Endothelial cell of hepatic sinusoid (primary cell): ENCODE results near the gene TACC3.

Experiments used
- in situ Hi-C: cut with HindIII; loops from 2 replicates; pipeline ENCODE4 v1.10.0; 2017; ENCODE audit warnings: low sequenced_read_pairs

The TACC3 gene

DNA sequence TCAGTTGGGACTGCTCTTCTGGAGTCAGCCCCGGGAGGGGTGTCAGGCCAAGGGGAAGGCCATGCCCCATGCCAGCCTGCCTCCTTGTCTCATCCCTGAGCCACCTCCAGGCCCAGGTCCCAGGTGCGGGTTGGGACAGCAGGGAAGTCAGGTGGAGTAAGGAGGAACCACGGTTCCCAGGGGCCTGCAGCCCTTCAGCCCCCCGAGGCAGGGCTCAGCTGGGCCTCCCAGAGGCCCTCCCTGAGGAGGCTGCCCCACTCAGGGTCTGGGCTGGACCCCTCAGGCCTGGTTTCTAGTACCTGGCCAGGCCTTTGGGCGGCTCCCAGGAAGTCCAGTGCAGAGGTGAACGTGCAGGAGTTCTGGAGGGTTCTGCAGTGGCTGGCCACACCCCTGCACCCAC lies 48.4 kb downstream of the TACC3 start:
- in situ Hi-C loops: no loop called here

DNA sequence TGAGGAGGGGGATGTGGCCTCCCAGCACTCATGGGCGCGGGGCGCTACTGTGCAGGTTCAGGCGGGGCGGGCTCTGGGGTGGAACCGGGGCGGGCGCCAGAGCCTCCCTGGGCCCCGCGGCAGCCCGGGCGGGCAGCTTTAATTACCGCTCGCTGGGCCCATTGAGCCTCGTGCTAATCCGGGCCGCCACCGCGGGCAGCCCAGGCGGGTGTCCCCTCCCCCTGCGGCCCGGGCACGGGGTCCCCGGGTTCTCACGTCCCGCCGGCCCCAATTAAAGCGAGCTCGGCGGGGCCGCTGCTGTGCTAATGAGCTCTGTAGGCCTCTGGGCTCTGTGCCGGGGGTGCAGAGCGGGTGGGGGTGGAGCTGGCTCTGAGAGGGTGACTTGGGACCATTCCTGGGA lies 48.9 kb downstream of the TACC3 start:
- in situ Hi-C loops: no loop called here

DNA sequence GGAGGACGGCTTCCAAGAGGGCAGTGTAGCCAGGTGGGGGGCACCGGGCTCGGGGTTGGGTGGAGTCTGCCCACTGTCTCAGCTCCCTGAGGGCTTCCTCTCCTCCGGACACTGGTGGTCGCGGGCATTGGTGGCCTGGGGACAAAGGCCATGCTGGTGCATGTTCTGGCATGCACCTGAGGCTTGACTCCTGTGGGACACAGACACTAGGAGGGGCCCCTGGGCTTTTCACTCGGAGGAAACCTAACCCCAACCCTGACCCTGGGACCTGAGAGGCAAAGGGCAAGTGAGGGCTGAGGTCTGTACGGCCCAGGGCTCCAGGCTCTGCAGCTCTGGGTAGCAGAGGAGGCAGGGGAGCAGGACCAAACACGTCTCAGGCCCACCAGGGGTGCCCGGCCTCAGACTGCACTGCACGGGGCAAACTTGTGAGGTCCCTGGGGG lies 49.5 kb downstream of the TACC3 start:
- in situ Hi-C loops: no loop called here

DNA sequence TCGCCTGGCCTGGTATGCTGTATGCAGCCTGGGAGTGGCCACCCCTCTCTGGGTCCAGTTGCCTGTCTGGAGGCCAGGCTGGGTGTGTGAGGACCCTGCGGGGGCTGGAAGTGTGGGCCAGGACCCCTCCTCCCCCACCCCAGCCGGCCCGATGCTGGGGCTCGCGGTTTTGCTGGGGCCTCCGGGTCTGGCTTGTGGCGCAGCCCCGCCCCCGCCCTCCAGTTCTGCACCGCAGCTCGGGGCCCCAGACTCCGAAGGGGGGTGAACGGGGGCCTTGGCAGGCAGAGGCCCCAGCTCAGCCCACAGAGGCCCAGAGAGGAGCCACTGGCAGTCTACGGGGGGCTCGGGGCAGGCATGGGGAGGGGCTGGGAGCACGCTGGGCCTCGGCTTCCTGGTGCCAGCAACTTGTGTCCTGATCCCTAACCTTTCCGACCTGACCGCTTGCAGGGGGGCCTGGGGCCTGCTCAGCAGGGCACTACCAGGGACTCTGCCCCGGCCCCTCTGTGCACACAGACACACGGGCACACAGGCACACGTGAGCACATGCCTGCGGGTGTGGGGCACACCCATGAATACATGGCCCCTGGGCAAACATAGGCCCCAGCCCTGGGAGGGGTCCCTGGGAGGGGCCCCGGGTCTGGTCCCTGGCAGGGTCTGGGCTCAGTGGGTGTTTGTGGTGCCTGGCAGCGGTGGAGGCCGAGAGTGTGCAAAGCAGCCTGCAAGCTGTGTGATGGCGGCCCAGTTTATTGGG lies 50.4 kb downstream of the TACC3 start:
- in situ Hi-C loops: no loop called here

DNA sequence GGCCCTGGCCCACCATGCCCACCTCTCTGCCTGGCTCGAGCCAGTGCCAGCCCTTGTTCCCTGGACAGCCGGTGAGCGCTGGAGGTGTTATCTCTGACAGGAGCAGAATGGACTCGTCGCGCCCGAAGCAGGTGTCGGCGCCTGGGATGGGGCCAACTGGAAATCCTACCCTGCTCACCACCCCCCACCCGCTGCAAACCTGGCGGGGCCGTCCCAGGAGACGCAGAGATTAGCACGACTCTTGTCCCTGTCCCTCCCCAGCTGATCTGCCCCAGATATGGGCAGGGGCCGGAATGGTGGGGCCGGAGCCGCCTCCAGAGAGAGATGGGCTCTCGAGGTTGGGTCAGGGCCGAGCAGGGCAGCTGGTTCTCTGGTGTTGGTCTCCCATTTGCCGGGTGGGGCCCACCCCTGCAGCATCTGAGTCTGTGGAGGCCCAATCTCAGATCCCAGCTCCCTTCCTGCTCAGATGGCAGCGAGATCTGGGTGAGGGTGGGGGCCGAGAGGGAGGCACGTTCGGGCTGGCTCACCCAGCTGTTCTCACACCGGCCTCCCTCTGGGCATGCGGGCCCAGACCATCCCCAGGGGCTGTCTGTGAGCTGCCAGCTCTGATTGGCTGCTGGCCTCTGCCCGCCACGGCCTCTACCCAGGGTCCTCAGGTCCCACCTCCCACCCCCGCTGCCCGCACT lies 51.7 kb downstream of the TACC3 start:
- in situ Hi-C loops: no loop called here

DNA sequence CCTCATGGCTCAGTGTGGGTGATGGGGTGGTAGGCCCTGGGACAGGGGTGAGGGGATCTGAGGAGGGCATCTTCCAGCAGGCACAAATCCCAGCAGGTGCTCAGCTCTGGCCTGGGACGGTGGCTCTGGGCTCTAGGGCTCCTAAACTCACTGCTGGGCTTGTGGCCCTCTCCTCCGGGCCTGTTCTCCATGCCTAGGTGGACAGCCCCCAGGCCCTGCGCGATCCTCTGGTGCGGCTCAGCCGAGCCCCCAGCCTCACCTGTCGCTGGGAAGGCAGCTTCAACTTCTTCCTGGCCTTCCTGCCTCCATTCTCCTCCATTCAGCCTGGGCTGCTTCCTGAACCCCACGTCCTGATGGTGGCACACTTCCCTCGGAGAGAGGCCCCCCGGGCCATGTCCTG lies 52.4 kb downstream of the TACC3 start:
- in situ Hi-C loops: no loop called here

DNA sequence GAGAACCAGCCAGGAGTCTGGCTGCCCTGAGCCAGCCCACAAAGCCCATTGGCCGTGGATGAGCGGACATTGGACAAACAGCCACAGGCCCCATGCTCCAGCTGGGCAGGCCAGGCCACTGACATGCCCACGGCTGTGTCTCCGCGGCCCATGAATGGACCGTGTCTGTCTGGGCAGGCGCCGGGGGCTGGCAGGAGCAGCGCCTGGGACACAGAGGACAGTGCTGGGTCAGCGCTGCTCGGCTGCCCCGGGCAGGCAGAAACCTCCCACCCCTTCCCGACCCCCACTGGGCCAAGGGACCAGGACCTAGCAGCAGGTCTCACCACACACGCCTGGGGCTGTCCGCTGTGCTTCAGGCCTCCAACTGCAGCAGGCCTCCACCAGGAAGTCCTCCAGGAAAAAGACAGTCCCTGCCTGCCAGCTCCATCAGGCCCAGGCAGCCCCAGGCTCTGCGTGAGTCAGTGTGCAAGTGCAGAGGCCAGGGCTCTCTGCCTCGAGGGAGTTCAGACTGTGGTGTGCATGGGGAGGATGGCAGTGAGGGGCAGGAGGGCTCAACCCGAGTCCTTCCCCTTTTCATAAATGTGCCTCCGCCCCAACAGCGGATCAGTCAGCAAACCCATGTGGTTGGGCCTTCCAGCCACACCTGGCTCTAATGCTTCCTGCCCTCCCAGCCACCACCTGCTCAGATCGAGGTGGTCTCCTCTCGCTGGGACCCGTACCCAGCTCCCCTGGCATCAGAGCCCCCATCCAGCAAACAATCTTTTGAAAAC lies 54.6 kb downstream of the TACC3 start:
- in situ Hi-C loops: no loop called here

DNA sequence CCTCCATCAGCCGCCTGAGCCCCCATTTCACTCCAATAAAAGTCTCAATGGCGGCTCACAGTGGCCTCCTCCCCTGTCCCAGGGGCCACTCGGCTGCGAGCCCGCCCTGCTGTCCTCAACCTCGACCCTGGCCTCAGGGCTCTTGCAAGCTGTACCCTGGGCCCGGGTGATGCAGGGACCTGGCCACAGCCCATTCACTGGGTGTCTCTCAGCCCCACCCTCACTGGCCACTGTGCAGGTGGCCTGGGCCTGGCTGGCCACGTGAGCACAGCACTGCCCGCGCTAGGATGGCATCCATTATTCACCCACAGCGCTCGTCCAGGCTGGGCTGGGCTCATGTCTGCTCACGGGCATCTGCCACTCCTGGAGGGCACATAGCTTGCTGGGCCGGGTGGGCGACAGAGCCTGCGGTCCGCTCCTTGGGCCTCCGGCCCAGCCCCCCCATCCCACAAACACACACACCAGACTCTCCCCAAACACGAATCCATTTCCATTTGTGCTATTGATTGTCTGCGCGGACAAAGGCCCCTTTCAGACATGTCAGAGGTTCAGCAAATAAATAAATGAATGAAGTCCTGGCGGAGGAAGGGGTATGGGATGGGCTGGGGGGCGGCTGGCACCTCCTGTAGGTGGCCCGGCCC lies 55.3 kb downstream of the TACC3 start:
- in situ Hi-C loops: no loop called here

DNA sequence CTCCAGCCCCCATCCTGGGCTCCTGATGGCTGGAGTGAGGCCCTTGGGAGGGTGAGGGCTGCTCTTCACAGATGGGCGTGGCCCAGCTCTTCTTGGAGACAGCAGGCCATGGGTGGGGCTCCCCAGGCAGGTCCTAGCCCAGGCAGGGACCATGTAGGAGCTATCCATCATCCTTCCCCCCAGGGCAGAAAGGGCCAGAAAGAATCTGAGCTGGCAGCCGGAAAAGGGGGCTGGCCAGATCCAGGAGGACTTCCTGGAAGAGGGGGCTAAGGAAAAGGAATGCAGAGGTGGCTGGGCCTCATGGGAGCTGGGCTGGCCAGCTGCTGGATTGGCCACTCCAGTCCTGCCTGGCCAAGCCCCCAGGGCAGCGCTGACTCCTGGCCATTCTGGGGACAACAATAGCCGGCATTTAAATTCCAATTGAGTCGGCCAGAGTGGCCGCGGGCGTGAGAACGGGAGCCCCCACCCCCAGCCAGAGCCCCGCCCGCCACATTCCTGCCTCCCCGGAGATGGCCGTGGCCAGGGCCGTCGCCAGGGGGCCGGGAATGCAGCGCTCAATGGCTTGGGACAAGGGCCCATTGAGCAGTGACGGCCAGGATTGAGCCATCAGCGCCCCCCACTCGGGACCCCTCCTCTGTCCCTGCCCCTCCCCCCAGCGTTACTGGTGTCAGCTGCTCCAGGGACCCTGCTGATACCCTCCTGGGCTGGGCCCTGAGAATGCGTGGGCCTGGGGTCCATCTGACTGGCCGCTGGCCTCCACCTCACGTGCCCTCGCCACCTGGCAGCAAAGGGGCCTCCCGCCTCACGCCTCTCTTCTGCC lies 56.7 kb downstream of the TACC3 start:
- in situ Hi-C loops: no loop called here

DNA sequence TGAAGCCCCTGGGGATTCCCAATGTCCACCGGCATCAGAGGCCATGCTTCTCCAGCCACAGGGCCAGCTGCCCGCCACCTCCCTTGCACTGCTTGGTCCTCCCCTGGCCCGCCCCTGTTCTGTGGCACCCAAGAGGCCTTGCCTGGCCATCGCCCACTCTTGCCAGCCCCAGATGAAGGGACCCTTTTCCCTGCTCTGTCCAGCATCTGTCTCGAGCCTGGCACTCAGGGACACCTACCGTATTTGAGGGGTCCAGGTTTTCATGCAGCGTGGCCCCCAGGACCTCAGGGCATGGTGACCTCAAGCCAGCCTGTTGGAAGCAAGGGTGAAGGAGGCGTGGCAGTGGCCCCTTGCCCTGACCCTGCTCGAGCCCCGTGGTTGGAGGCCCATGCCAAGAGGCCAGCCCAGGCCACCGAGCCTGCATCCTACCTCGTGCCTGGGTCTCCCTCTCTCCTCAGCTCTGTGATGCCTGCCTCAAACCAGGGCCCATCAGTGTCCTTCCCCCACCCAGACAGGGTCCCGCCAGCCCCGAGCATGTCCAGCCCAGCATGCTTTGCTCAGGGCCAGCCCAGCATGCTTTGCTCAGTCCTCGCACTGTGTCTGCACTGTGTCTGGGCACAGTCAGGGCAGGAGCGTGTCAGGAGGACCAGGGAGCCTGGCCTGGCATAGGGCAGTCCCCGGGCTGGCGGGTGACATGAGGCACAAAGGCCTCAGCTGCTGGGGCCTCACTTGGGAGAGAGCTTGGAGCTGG lies 57.5 kb downstream of the TACC3 start:
- in situ Hi-C loops: no loop called here

DNA sequence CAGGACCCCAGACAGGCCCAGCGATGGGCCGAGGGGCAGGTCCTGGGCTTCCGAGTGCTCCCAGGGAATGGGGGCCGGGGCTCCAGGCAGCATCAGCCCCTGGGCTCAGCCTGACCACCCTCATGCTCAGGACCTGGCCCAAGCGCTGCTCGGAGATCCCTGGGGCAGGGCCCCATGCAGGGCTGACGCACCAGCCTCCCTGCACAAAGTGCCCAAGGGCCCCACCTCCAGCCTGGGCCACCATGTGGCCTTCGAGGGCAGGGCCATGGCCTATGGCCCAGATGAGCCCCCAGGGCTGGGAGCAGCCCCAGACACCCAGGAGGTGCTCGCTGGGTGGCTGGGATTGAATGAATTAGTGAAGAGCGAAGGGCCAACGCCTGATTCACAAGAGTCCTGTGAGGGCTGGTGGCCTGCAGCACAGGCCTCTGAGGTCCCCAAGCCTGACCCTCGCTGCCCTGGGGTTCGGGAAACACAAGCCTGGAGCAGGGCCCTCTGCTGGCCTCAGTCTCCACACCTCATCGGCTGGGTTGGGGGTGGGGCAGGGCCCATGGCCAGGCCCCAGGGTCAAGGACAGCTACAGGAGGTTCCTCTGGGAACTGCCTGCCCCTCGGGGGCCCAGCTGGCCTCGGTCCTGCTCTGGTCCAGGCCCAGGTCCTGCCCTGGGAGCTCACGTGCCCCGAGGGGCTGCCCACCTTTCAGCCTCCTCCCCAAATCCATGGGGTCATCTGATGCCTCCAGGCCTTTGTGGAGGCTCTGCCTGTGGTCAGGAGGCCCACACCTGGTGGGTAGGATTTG lies 58.5 kb downstream of the TACC3 start:
- in situ Hi-C loops: no loop called here

DNA sequence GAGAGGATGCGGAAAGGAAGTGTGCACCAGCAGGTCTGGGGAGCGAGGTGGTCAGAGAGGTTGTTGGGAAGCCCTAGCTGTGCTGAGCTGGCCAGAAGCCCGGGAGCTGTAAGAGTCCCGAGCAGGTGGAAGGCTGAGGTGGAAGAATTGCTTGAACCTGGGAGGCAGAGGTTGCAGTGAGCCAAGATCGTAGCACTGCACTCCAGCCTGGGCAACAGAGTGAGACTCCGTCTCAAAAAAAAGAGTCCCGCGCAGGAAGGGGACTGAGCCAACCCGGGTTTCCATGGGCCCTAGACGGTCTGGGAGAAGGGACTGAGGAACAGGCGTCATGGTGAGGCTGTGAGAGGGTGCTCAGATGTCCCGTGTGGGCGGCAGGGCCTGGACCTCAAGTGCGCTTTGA lies 59.1 kb downstream of the TACC3 start:
- in situ Hi-C loops: no loop called here

DNA sequence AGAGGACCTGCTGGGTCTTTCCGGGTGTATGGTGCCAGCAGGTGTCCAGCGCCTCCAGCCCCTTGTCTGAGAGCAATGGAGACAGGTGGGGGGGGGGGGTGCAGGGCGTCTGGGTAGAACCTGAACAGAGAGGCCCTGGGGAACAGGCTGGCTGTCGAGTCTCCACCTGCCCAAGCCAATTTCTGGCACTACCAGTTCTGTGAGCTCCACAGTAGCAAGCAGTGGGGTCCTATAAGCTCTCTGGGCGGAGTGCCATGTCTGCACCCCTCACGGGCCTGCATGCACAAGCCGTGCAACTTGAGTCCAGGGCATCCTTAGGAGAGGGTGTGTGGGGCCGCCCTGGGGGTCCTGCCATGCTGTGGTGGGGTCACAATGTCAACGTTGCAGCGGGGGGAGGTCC lies 61.7 kb downstream of the TACC3 start:
- in situ Hi-C loops: no loop called here

DNA sequence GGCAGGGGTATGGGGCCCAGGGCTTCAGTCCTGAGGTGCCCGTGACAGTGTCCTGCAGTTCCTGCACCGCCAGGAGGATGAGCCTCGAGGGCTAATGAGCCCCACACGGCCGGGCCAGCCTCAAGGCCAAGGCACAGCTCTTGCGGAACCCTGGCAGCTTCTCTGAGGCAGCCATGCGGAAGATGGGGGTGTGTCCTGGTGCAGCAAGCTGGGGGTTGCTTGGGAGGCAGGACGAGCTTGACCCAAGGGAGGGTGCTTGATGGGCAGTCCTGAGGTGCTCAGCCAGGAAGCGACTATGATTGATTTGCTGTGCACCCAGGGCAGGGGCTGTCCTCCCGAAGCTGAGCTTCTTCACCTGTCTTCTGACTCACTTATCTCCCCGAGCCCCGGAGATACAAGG lies 62.6 kb downstream of the TACC3 start:
- in situ Hi-C loops: no loop called here

DNA sequence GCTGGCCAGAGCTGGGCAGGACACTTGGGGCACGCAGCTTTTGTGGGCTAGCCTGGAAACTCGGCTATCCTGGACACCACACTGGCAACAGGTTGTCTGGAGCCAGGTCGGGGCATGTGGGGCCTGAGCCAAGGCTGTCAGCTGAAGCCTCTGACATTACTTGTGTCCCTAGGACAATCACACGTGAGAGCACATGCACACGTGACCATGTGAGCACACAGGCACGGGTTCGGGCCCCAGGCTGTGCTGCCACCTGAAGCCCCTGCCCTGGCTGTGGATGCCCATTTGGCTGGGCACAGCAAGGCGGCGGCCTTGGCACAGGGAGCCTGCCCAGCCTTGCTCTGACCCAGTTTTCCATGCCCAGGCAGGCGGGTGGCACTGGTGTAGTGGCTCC lies 63.1 kb downstream of the TACC3 start:
- in situ Hi-C loops: no loop called here

DNA sequence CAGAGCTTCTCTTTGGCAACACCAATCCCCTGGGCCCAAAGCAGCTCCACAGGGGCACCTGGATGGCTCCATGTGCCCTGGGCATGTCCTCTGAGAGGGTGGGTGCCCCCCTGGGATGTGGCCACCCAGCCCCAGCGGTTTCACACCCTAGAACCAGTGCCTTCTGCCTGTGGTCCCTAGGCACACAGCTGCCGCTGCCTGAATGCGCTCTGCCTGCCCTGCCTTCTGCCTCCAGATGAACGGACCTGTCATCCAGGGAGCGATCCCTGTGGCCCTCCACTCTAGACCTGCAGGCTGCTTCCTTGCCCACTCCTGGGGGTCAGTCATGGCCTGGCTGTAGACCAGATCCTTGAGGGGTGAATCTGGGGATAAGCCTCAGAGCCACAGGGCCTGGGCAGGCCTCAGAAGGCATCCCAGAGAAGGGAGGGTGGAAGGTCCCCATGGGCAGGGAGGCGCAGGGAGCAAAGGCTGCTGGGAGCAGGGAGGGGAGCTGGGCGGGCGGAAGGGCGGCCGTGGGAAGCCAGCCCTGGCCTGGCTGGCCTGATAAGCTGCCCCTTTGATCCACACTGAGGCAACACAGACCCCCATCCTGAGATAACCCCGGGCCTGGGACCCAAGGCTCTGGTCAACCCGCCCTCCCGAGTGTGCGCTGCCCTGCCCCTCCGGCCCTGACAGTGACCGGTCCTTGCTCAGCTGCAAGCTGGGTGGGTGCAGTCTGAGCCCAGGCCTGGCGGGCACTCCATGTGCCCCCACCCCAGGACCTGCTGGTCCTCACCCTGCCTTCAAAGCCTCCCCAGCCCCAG lies 63.7 kb downstream of the TACC3 start:
- in situ Hi-C loops: no loop called here

DNA sequence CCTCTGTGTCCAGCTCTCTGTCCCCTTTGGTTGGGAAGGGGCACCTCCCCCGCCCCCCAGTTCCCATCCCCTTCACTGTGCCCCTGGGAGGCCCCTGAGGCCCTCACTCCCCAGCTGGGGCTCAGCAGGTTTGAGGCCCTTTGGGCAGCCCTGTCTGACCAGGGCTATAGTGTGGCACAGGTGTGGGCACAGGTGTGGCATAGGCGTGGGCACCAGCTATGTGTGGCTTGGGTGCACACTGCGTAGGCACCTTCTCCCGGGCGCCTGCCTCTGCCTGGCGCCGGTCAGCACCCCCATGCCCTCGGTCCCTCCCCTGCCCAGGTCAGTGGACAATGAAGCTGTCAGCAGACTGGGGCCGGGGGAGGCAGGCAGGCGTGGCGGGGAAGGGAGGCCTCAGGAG lies 64.3 kb downstream of the TACC3 start:
- in situ Hi-C loops: no loop called here
